Spleen (tissue), 11 donors: Measurements from ENCODE around the gene EFEMP2. TPM values are rescaled to one million over a fixed set of nuclear protein-coding genes. Genes with fewer than 3 reads are reported as not detected.

Experiments used
- DNase-seq: peaks from one replicate; pipeline ENCODE4 v3.0.0-alpha.2; 2020
- H3K27ac ChIP-seq, 8 donors: fragments of 200-600 bp; sonication (generic) in 7 of 8; 1 replicate in 4 of 8; 2 replicates in 4 of 8; pipeline versions ENCODE4 v1.5.0 to v1.8.0; 2016 to 2021; ENCODE audit warnings: inconsistent platforms in 4 of 8, mild to moderate bottlenecking in 4 of 8, moderate library complexity in 1 of 8
- H3K27me3 ChIP-seq, 7 donors: fragments of 200-600 bp; sonication (generic) in 6 of 7; replicated peaks in 1 of 7; 1 replicate in 4 of 7; 2 replicates in 3 of 7; pipeline versions ENCODE4 v1.5.0 to v1.8.0; 2016 to 2021; ENCODE audit warnings: inconsistent platforms in 3 of 7, mild to moderate bottlenecking in 1 of 7
- H3K36me3 ChIP-seq, 6 donors: fragments of 200-600 bp; sonication (generic) in 5 of 6; 1 replicate in 4 of 6; 2 replicates in 2 of 6; pipeline versions ENCODE4 v1.5.0 to v1.8.0; 2016 to 2021; ENCODE audit warnings: inconsistent platforms in 2 of 6
- H3K4me1 ChIP-seq, 6 donors: fragments of 200-600 bp; sonication (generic) in 5 of 6; 1 replicate in 3 of 6; 2 replicates in 3 of 6; pipeline versions ENCODE4 v1.5.0 to v1.8.0; 2016 to 2021; ENCODE audit warnings: inconsistent platforms in 3 of 6
- H3K4me3 ChIP-seq, 8 donors: fragments of 200-600 bp; sonication (generic) in 7 of 8; 1 replicate in 4 of 8; 2 replicates in 4 of 8; pipeline versions ENCODE4 v1.5.0 to v1.8.0; 2016 to 2021; ENCODE audit warnings: inconsistent platforms in 4 of 8, mild to moderate bottlenecking in 4 of 8, moderate library complexity in 2 of 8
- H3K9me3 ChIP-seq, 8 donors: fragments of 200-600 bp; sonication (generic) in 7 of 8; 1 replicate in 4 of 8; 2 replicates in 4 of 8; pipeline versions ENCODE4 v1.5.0 to v1.8.0; 2016 to 2021; ENCODE audit warnings: inconsistent platforms in 4 of 8
- CTCF ChIP-seq, 11 experiments: fragments of 200-600 bp in 7 of 11; fragments of 450-650 bp in 4 of 11; sonication (generic) in 4 of 11; IDR thresholded peaks in 8 of 11; conservative IDR thresholded peaks in 3 of 11; 1 replicate in 7 of 11; 2 replicates in 4 of 11; pipeline versions ENCODE4 v1.4.0 to v1.8.0; 2016 to 2021; ENCODE audit warnings: antibody characterized with exemption in 11 of 11, inconsistent platforms in 4 of 11, mild to moderate bottlenecking in 1 of 11
- POLR2A ChIP-seq, 3 donors: fragments of 450-650 bp; IDR thresholded peaks; one replicate each; pipeline ENCODE4 v1.5.1; 2017; ENCODE audit warnings: antibody characterized with exemption in 3 of 3, mild to moderate bottlenecking in 1 of 3
- POLR2AphosphoS5 ChIP-seq, 3 donors: sonication (generic); formaldehyde crosslinking; IDR thresholded peaks; one replicate each; pipeline ENCODE4 v1.5.1; 2017; ENCODE audit warnings: antibody characterized with exemption in 3 of 3
- WGBS, 5 donors: extraction: QIAGEN DNeasy Blood & Tissue Kit in 3 of 5; methylation state at CpG; one replicate each; pipeline versions ENCODE4 v1.1.5 to v1.1.7; 2013 to 2018; 5-methylcytosine and 5-hydroxymethylcytosine counted together
- intact Hi-C: fragments of 100-400 bp; cut with DNase I; formaldehyde crosslinking; loops from one replicate; pipeline ENCODE4 v1.15.0; 2023; ENCODE audit warnings: low total_unique reads
- polyA plus RNA-seq, 3 donors: library from polyadenylated mRNA; stranded (reverse); fragments of 200-250 nt; gene quantifications; one replicate each; pipeline ENCODE4 v1.2.1, GENCODE V29; 2013
- total RNA-seq, 7 donors: library from RNA; depleted of rRNA in 3 of 7; stranded (reverse); fragments of >200 nt in 3 of 7; fragmentation: NEBNext Ultra II Directional in 4 of 7; extraction: Animal tissue kit (Norgen Biotek cat#: 25700) in 4 of 7; gene quantifications; one replicate each; pipeline versions ENCODE4 v1.1.0 to v1.2.1, GENCODE V29; 2016 to 2021
- donor health status: healthy with polysubstance abuse.
- donor health status: DM: no; HTN: no; CAD: no; lungs with moderate emphysema.
- donor health status: DM: no; HTN: no; CAD: no.
- donor health status: Bipolar disorder and iron deficiency.
- donor health status: healthy.
- donor health status: DM: no; HTN: no; CAD: no.
- donor health status: DM: yes; HTN: yes; CAD: no.

Gene EFEMP2
- total and polyA plus RNA-seq, 10 donors: 21.0 to 53.5 (median 38.2) TPM

- intact Hi-C loops: no loop called here
- TF ChIP-seq POLR2AphosphoS5 (IDR thresholded peaks at IDR 0.05) (peak; percentile 53 to 72 (median 56)), POLR2A (IDR thresholded peaks at IDR 0.05) (no peak)
- Histone ChIP-seq H3K36me3 (peaks cover 0 to 37% (median 26%) of the 10 kb centered on the region in 6 donors), H3K27ac (peak overlapping the region in 5 of 8 donors; percentile 82 to 91 (median 85)), H3K4me1 (peaks cover 16 to 78% (median 48%) of the 10 kb centered on the region in 6 donors), H3K9me3 (no peaks in the 10 kb centered on the region), H3K4me3 (no peak overlapping the region), H3K27me3 (peaks cover 0 to 11% (median 0%) of the 10 kb centered on the region in 7 donors)
- peak; percentile 69 for DNase-seq
- 77 to 85% (median 79%) methylated on average over 19 to 24 of the region's 24 CpGs for WGBS, 5 donors
Observed at GRCh38 chr11:65869643-65870306, 2.8 kb downstream of the EFEMP2 start.

GRCh38 chr11:65868907-65869306 is 3.7 kb downstream of the EFEMP2 start:
- Histone ChIP-seq H3K27ac (no peak overlapping the region), H3K9me3 (no peaks in the 10 kb centered on the region), H3K4me3 (no peak overlapping the region), H3K4me1 (peaks cover 14 to 76% (median 46%) of the 10 kb centered on the region in 6 donors), H3K27me3 (peaks cover 0 to 11% (median 0%) of the 10 kb centered on the region in 7 donors), H3K36me3 (peaks cover 2 to 46% (median 35%) of the 10 kb centered on the region in 6 donors)
- intact Hi-C loops: no loop called here
- TF ChIP-seq POLR2A (IDR thresholded peaks at IDR 0.05): no peak
- no peak for TF ChIP-seq CTCF (IDR thresholded peaks at IDR 0.05 in 8 of 11, conservative IDR thresholded peaks at IDR 0.05 in 3 of 11)
- TF ChIP-seq POLR2AphosphoS5 (IDR thresholded peaks at IDR 0.05): no peak
- WGBS, 5 donors: 79 to 95% (median 93%) methylated on average over 3 of the region's 3 CpGs
- no peak for DNase-seq

GRCh38 chr11:65868076-65868667 is 4.4 kb downstream of the EFEMP2 start:
- H3K4me3 ChIP-seq: no peak overlapping the region
- TF ChIP-seq CTCF (IDR thresholded peaks at IDR 0.05 in 8 of 11, conservative IDR thresholded peaks at IDR 0.05 in 3 of 11) (no peak), POLR2AphosphoS5 (IDR thresholded peaks at IDR 0.05) (peak in 2 of 3 donors; percentile 60 to 78)
- H3K27me3 ChIP-seq: peaks cover 0 to 11% (median 0%) of the 10 kb centered on the region in 7 donors
- H3K9me3 ChIP-seq: no peaks in the 10 kb centered on the region
- DNase-seq: peak; percentile 78
- H3K27ac ChIP-seq: no peak overlapping the region
- peaks cover 5 to 53% (median 42%) of the 10 kb centered on the region in 6 donors for H3K36me3 ChIP-seq
- 89 to 95% (median 91%) methylated on average over 13 to 19 of the region's 19 CpGs for WGBS, 5 donors
- intact Hi-C loops: no loop called here
- H3K4me1 ChIP-seq: peaks cover 11 to 75% (median 42%) of the 10 kb centered on the region in 6 donors

- TF ChIP-seq POLR2AphosphoS5 (IDR thresholded peaks at IDR 0.05) (no peak), POLR2A (IDR thresholded peaks at IDR 0.05) (no peak), CTCF (IDR thresholded peaks at IDR 0.05 in 8 of 11, conservative IDR thresholded peaks at IDR 0.05 in 3 of 11) (no peak)
- intact Hi-C loops: no loop called here
- peak; percentile 72 for DNase-seq
- H3K36me3 ChIP-seq: peaks cover 5 to 60% (median 49%) of the 10 kb centered on the region in 6 donors
- peaks cover 0 to 5% (median 0%) of the 10 kb centered on the region in 7 donors for H3K27me3 ChIP-seq
- no peak overlapping the region for H3K4me3 ChIP-seq
- peaks cover 8 to 75% (median 40%) of the 10 kb centered on the region in 6 donors for H3K4me1 ChIP-seq
- no peaks in the 10 kb centered on the region for H3K9me3 ChIP-seq
- H3K27ac ChIP-seq: peak overlapping the region in 1 of 8 donors; percentile 2
- WGBS, 5 donors: 56 to 67% (median 62%) methylated on average over 28 to 29 of the region's 29 CpGs
Observed at GRCh38 chr11:65867284-65868071, 5.1 kb downstream of the EFEMP2 start.
